GM18502 (cell line): Measurements from ENCODE around the gene IRAK2.
"Not testable (repeated sequence)": the region's sequence is repeated elsewhere in the genome, so short reads cannot be mapped to it uniquely, and the experiment has no call there.

Experiments used
- ATAC-seq: cut with Tn5 transposase; IDR thresholded peaks from one replicate; pipeline ENCODE4 v1.9.1; 2021; ENCODE audit warnings: mild to moderate bottlenecking; ENCODE audit not compliant: unreplicated experiment, poor library complexity

Gene IRAK2

GRCh38 chr3:10157031-10157430, 7.7 kb upstream of the IRAK2 start:
- no peak for ATAC-seq

GRCh38 chr3:10158555-10158954, 6.2 kb upstream of the IRAK2 start:
- not testable (repeated sequence) for ATAC-seq

GRCh38 chr3:10160346-10160745, 4.4 kb upstream of the IRAK2 start:
- no peak for ATAC-seq

- ATAC-seq = no peak
Measured at GRCh38 chr3:10160925-10161324, 3.8 kb upstream of the IRAK2 start.

GRCh38 chr3:10162185-10162584, 2.5 kb upstream of the IRAK2 start:
- ATAC-seq = no peak

GRCh38 chr3:10164201-10164545, 546 bp upstream of the IRAK2 start:
- ATAC-seq = not testable (repeated sequence)

GRCh38 chr3:10166213-10166604, 1.5 kb downstream of the IRAK2 start:
- ATAC-seq = no peak

GRCh38 chr3:10169000-10169496, 4.3 kb downstream of the IRAK2 start:
- ATAC-seq = no peak

- ATAC-seq = no peak
Measured at GRCh38 chr3:10170915-10171478, 6.3 kb downstream of the IRAK2 start.

GRCh38 chr3:10173095-10173925, 8.6 kb downstream of the IRAK2 start:
- no peak for ATAC-seq

- ATAC-seq = no peak
Measured at GRCh38 chr3:10173926-10174435, 9.3 kb downstream of the IRAK2 start.

GRCh38 chr3:10175334-10175733, 10.6 kb downstream of the IRAK2 start:
- not testable (repeated sequence) for ATAC-seq

- not testable (repeated sequence) for ATAC-seq
Measured at GRCh38 chr3:10176150-10176549, 11.4 kb downstream of the IRAK2 start.

GRCh38 chr3:10177737-10178136, 13.0 kb downstream of the IRAK2 start:
- no peak for ATAC-seq

GRCh38 chr3:10178892-10179291, 14.2 kb downstream of the IRAK2 start:
- no peak for ATAC-seq

GRCh38 chr3:10180289-10180688, 15.6 kb downstream of the IRAK2 start:
- ATAC-seq = no peak

GRCh38 chr3:10180738-10181295, 16.1 kb downstream of the IRAK2 start:
- ATAC-seq = no peak

- no peak for ATAC-seq
Measured at GRCh38 chr3:10182950-10183349, 18.2 kb downstream of the IRAK2 start.

- ATAC-seq = no peak
Measured at GRCh38 chr3:10184250-10184649, 19.5 kb downstream of the IRAK2 start.

- ATAC-seq = no peak
Measured at GRCh38 chr3:10185804-10186762, 21.4 kb downstream of the IRAK2 start.
